WTC11 (cell line): ENCODE measurements around the gene NRXN2. TPM values are rescaled to one million over a fixed set of nuclear protein-coding genes. Genes with fewer than 3 reads are reported as not detected.

Experiments
- ATF2 ChIP-seq: sonication (generic); formaldehyde crosslinking; IDR thresholded peaks from 2 replicates; pipeline ENCODE4 v1.8.1; 2022; ENCODE audit warnings: low read depth, missing genetic modification reagents, borderline replicate concordance
- CTCF ChIP-seq: fragments of 200-600 bp; IDR thresholded peaks from 2 replicates; pipeline ENCODE4 v1.8.0; 2022; ENCODE audit warnings: antibody characterized with exemption
- ESRRA ChIP-seq: sonication (generic); formaldehyde crosslinking; IDR thresholded peaks from 2 replicates; pipeline ENCODE4 v1.8.1; 2022; ENCODE audit warnings: mild to moderate bottlenecking, missing genetic modification reagents, borderline replicate concordance
- MXD4 ChIP-seq: fragments of 250-450 bp; sonication (Bioruptor Pico); IDR thresholded peaks from 2 replicates; pipeline ENCODE4 v1.8.0; 2021; ENCODE audit warnings: mild to moderate bottlenecking, moderate library complexity, borderline replicate concordance
- MYBL2 ChIP-seq: sonication (generic); formaldehyde crosslinking; IDR thresholded peaks from 2 replicates; pipeline ENCODE4 v1.8.1; 2023; ENCODE audit warnings: mild to moderate bottlenecking, moderate library complexity, missing genetic modification reagents
- NFATC4 ChIP-seq: fragments of 250-450 bp; sonication (Bioruptor Pico); IDR thresholded peaks from 2 replicates; pipeline ENCODE4 v1.9.0; 2021; ENCODE audit warnings: mild to moderate bottlenecking
- NFYB ChIP-seq: sonication (generic); formaldehyde crosslinking; conservative IDR thresholded peaks from 2 replicates; pipeline ENCODE4 v1.8.0; 2022; ENCODE audit warnings: low read depth, missing genetic modification reagents
- OVOL2 ChIP-seq: fragments of 250-450 bp; sonication (Bioruptor Pico); IDR thresholded peaks from 2 replicates; pipeline ENCODE4 v1.9.0; 2021; ENCODE audit warnings: mild to moderate bottlenecking, borderline replicate concordance
- PRDM15 ChIP-seq: sonication (generic); formaldehyde crosslinking; IDR thresholded peaks from 2 replicates; pipeline ENCODE4 v1.8.0; 2022; ENCODE audit warnings: missing genetic modification reagents
- RORB ChIP-seq: fragments of 250-450 bp; sonication (Bioruptor Pico); IDR thresholded peaks from 2 replicates; pipeline ENCODE4 v1.9.0; 2021; ENCODE audit warnings: mild to moderate bottlenecking
- SMAD3 ChIP-seq: sonication (generic); formaldehyde crosslinking; IDR thresholded peaks from 2 replicates; pipeline ENCODE4 v1.8.0; 2022; ENCODE audit warnings: missing genetic modification reagents, mild to moderate bottlenecking, borderline replicate concordance
- SMAD4 ChIP-seq: sonication (generic); formaldehyde crosslinking; IDR thresholded peaks from 2 replicates; pipeline ENCODE4 v1.8.0; 2022; ENCODE audit warnings: mild to moderate bottlenecking, missing genetic modification reagents
- TEAD1 ChIP-seq: sonication (generic); formaldehyde crosslinking; IDR thresholded peaks from 2 replicates; pipeline ENCODE4 v1.8.0; 2022; ENCODE audit warnings: mild to moderate bottlenecking, missing genetic modification reagents
- ZBTB21 ChIP-seq: sonication (generic); formaldehyde crosslinking; IDR thresholded peaks from 2 replicates; pipeline ENCODE4 v1.8.1; 2023; ENCODE audit warnings: mild to moderate bottlenecking, missing genetic modification reagents, borderline replicate concordance
- ZBTB43 ChIP-seq: sonication (generic); formaldehyde crosslinking; IDR thresholded peaks from 2 replicates; pipeline ENCODE4 v1.8.1; 2023; ENCODE audit warnings: mild to moderate bottlenecking, missing genetic modification reagents
- ZNF425 ChIP-seq: fragments of 250-450 bp; sonication (Bioruptor Pico); conservative IDR thresholded peaks from 2 replicates; pipeline ENCODE4 v1.9.0; 2021; ENCODE audit warnings: mild to moderate bottlenecking
- ZSCAN18 ChIP-seq: fragments of 250-450 bp; sonication (Bioruptor Pico); IDR thresholded peaks from 2 replicates; pipeline ENCODE4 v2.1.2; 2022; ENCODE audit warnings: mild to moderate bottlenecking, moderate library complexity
- total RNA-seq: library from RNA; stranded (reverse); gene quantifications from 3 replicates; pipeline ENCODE4 v1.2.3, GENCODE V29; 2021
- TF ChIP-seq, protein P1 (sequence below): sonication (generic); formaldehyde crosslinking; IDR thresholded peaks from 2 replicates; pipeline ENCODE4 v1.8.0; 2022; ENCODE audit warnings: mild to moderate bottlenecking, missing genetic modification reagents
- TF ChIP-seq, protein P2 (sequence below): sonication (generic); formaldehyde crosslinking; conservative IDR thresholded peaks from 2 replicates; pipeline ENCODE4 v1.8.1; 2022; ENCODE audit warnings: mild to moderate bottlenecking, missing genetic modification reagents
- TF ChIP-seq, protein P3 (sequence below): sonication (generic); formaldehyde crosslinking; IDR thresholded peaks from 2 replicates; pipeline ENCODE4 v1.8.1; 2022; ENCODE audit warnings: mild to moderate bottlenecking, missing genetic modification reagents, moderate library complexity, borderline replicate concordance
- TF ChIP-seq, protein P4 (sequence below): sonication (generic); formaldehyde crosslinking; IDR thresholded peaks from 2 replicates; pipeline ENCODE4 v1.8.1; 2022; ENCODE audit warnings: mild to moderate bottlenecking, moderate library complexity, missing genetic modification reagents

The NRXN2 gene
- total RNA-seq, 1 experiment from 2014 or later, result 8.6 TPM

DNA sequence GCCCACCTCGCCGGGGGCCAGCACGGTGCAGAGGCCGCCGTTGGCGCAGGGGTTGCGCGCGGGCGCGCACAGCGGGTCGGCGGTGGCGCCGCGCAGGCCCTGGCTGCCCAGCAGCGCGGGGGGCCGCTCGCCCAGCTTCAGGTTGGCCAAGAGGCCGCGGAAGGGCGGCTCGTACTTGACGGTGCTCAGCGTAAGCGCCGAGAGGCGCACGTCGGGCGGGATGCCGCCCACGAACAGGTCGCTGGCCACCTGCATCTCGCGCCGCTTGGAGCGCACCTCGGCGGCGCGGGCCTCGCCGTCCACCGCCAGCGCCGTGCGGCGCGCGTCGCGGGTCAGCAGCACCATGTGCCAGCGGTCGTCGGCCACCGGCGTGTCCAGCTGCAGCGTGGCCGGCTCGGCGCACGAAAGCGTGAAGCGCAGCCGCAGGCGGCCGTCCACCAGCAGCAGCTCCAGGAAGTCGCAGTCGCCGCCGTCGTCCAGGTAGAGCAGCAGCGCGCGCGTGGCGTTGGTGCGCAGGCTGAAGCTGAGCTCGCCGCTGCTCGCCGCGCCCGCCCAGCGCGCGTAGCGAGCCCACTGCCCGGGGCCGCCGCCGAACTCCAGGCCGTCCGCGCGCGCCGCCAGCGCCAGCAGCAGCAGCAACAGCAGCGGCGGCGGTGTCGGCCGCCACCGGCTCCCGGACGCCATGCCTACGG is 9.8 kb downstream of the NRXN2 start (continued):
- TF ChIP-seq ZSCAN18, result no peak
- no peak for TF ChIP-seq NFATC4 (CRISPR knock-in tag)
- no peak for TF ChIP-seq ATF2 (CRISPR knock-in tag)
- TF ChIP-seq, protein P1, sequence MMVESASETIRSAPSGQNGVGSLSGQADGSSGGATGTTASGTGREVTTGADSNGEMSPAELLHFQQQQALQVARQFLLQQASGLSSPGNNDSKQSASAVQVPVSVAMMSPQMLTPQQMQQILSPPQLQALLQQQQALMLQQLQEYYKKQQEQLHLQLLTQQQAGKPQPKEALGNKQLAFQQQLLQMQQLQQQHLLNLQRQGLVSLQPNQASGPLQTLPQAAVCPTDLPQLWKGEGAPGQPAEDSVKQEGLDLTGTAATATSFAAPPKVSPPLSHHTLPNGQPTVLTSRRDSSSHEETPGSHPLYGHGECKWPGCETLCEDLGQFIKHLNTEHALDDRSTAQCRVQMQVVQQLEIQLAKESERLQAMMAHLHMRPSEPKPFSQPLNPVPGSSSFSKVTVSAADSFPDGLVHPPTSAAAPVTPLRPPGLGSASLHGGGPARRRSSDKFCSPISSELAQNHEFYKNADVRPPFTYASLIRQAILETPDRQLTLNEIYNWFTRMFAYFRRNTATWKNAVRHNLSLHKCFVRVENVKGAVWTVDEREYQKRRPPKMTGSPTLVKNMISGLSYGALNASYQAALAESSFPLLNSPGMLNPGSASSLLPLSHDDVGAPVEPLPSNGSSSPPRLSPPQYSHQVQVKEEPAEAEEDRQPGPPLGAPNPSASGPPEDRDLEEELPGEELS, result peak; percentile 93
- no peak for TF ChIP-seq OVOL2 (CRISPR knock-in tag)
- no peak for TF ChIP-seq ZNF425 (CRISPR knock-in tag)
- TF ChIP-seq MYBL2 (CRISPR knock-in tag), result no peak; the same call in 1 of the 2 replicates
- TF ChIP-seq, protein P2, sequence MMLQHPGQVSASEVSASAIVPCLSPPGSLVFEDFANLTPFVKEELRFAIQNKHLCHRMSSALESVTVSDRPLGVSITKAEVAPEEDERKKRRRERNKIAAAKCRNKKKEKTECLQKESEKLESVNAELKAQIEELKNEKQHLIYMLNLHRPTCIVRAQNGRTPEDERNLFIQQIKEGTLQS (CRISPR knock-in tag), result no peak
- TF ChIP-seq TEAD1 (CRISPR knock-in tag), result 0 out of 2 replicates have a peak, but pooled peaks have one; percentile 66
- TF ChIP-seq SMAD4 (CRISPR knock-in tag), result no peak
- TF ChIP-seq, protein P3, sequence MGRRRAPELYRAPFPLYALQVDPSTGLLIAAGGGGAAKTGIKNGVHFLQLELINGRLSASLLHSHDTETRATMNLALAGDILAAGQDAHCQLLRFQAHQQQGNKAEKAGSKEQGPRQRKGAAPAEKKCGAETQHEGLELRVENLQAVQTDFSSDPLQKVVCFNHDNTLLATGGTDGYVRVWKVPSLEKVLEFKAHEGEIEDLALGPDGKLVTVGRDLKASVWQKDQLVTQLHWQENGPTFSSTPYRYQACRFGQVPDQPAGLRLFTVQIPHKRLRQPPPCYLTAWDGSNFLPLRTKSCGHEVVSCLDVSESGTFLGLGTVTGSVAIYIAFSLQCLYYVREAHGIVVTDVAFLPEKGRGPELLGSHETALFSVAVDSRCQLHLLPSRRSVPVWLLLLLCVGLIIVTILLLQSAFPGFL (CRISPR knock-in tag), result no peak
- TF ChIP-seq MXD4 (CRISPR knock-in tag), result no peak
- peak; percentile 79; the same call in 1 of the 2 replicates for TF ChIP-seq ESRRA (CRISPR knock-in tag)
- TF ChIP-seq PRDM15 (CRISPR knock-in tag), result peak; percentile 53; the same call in 1 of the 2 replicates
- no peak for TF ChIP-seq CTCF
- no peak for TF ChIP-seq SMAD3 (CRISPR knock-in tag)
- TF ChIP-seq RORB (CRISPR knock-in tag), result no peak
- TF ChIP-seq, protein P4, sequence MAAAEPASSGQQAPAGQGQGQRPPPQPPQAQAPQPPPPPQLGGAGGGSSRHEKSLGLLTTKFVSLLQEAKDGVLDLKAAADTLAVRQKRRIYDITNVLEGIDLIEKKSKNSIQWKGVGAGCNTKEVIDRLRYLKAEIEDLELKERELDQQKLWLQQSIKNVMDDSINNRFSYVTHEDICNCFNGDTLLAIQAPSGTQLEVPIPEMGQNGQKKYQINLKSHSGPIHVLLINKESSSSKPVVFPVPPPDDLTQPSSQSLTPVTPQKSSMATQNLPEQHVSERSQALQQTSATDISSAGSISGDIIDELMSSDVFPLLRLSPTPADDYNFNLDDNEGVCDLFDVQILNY (CRISPR knock-in tag), result peak; percentile 36; the same call in 1 of the 2 replicates
- TF ChIP-seq NFYB (CRISPR knock-in tag), result peak; percentile 48
- TF ChIP-seq ZBTB21 (CRISPR knock-in tag), result no peak
- peak; percentile 25; the same call in 1 of the 2 replicates for TF ChIP-seq ZBTB43 (CRISPR knock-in tag)
